ENCODE data around the gene FSCN2.

The FSCN2 gene

DNA sequence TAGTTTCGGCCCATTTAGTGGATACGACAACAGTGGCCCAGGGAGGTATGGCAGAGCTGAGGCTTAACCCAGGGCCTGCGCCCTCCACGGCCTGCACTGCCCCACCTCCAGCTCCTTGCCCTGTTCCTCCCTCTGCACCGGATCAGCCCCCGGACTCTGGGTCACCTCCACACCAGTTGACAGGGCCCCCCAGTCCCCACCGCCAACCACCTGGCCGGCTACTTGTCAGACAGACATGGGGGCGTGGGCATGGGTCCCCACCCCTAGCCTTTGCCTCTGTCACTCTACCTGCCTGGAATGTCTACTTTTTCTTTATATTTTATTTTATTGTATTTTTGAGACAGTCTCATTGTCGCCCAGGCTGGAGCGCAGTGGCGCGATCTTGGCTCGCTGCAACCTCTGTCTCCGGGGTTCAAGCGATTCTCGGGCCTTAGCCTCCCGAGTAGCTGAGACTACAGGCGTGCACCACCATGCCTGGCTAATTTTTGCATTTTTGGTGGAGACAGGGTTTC, 12.6 kb upstream of the FSCN2 start:
- H3K27ac ChIP-seq: peak overlapping the region; percentile 100
- TF ChIP-seq, protein P1, sequence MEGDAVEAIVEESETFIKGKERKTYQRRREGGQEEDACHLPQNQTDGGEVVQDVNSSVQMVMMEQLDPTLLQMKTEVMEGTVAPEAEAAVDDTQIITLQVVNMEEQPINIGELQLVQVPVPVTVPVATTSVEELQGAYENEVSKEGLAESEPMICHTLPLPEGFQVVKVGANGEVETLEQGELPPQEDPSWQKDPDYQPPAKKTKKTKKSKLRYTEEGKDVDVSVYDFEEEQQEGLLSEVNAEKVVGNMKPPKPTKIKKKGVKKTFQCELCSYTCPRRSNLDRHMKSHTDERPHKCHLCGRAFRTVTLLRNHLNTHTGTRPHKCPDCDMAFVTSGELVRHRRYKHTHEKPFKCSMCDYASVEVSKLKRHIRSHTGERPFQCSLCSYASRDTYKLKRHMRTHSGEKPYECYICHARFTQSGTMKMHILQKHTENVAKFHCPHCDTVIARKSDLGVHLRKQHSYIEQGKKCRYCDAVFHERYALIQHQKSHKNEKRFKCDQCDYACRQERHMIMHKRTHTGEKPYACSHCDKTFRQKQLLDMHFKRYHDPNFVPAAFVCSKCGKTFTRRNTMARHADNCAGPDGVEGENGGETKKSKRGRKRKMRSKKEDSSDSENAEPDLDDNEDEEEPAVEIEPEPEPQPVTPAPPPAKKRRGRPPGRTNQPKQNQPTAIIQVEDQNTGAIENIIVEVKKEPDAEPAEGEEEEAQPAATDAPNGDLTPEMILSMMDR (conservative IDR thresholded peaks at IDR 0.05): no peak

DNA sequence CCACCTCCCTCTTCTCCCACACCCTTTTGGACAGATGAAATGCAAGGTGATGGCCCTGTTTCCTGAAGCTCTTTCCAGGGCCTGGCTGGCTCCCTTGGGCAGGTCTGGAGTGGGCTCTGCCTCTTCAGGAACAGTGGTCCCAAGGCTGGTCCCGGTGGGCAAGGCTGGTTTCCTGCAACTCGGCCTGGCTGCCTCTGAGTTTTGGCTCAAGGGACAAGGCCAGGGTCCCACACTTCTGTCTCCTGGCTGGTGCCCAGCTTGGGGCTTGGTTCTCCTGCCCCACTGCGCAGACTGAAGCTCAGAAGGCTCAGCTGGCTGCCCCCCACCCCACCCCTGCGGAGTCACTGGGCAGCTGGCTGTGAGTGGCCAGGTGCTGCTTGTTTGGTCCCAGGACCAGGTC, 11.7 kb upstream of the FSCN2 start:
- TF ChIP-seq, protein P1 (conservative IDR thresholded peaks at IDR 0.05): no peak
- peak overlapping the region; percentile 100 for H3K27ac ChIP-seq

DNA sequence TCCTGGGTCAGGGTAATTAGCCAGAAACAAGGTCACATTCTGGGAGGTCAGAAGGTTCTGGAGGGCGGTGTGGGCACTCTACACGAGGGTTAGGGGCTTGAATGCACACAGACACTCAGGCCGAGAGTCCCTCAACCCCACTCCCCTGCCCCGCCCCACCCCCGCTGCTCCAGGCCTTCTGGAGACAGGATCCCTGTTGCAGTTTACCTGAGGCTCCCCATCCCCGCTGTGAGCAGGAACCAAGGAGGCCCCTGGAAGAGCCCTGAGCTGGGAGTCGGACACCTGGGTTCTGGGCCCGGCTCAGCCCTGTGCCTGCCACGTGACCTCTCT, 11.2 kb upstream of the FSCN2 start:
- H3K27ac ChIP-seq: peak overlapping the region; percentile 100

DNA sequence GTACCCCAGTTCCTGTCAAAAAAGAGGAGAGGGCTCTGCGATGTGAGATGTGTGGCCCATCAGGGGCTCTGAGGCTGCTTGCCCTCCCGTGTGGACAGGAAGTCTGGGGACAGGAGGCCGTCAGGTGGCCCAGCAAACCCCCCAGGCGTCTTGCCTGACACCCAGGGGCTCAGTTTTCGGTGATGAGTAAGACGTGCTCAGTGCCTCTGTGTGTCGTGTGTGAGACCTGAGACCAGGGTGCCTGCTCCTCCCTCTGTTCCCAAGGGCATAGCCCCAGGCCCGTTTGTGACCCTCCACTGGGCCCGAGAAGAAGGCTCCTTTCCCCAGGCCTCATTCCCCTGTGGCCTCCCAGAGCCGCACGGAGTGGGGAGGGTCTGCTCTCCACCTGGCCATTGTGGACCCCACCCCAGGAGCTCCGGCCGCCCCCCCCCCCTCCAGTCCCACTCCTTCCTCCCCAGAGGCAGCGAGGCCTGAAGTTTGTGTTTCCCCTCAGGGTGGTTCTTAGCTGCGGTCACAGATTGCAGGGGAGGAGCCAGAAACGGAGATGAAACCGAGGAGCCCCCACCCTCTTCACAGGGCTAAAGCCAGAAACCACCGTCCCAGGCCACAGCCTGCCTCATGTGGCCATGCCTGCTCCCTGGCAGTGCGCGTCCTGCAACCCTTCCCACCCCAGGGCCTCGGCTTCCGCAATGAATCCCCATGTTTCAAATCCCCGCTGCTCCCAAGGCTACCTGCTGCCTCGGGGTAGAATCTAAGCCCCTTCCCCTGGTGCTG, 10.7 kb upstream of the FSCN2 start:
- peak overlapping the region; percentile 100 for H3K27ac ChIP-seq
- TF ChIP-seq, protein P1 (conservative IDR thresholded peaks at IDR 0.05): no peak

More for the DNA sequence above, 11.2 kb upstream of the FSCN2 start:
- TF ChIP-seq, protein P1 (conservative IDR thresholded peaks at IDR 0.05): no peak

DNA sequence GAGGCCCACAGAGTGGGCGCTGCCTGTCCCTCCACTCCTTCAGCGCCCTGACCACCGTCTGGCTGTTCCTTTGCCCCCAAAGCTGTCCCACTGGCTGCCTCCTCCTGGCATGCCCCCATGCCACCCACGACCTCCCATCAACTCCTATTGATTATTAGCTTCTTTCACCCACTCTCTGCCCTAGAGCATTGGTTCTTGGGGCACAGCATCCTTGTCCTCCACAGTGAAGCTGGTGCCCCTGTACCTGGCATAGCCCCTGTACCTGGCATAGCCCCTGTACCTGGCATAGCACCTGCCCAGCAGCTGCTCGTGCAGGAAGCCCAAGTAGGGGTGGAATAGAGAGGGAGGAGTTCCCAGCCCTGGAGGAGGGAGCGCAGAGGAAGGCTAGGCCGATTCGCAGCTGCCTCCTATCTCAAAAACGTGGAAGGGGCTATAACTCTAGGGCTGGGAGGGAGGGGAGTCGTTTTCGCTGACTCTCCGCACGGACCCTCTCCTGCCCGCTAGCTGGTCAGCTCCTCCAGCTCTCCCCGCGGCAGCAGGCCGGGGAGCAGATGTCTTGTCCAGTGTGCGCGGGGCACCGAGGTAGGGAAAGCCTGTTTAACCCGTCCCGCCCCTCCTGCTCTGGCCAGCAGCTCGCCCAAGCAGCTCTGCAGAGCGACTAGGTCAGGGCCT, 9.9 kb upstream of the FSCN2 start:
- peak overlapping the region; percentile 100 for H3K27ac ChIP-seq
- TF ChIP-seq, protein P1 (conservative IDR thresholded peaks at IDR 0.05): no peak

DNA sequence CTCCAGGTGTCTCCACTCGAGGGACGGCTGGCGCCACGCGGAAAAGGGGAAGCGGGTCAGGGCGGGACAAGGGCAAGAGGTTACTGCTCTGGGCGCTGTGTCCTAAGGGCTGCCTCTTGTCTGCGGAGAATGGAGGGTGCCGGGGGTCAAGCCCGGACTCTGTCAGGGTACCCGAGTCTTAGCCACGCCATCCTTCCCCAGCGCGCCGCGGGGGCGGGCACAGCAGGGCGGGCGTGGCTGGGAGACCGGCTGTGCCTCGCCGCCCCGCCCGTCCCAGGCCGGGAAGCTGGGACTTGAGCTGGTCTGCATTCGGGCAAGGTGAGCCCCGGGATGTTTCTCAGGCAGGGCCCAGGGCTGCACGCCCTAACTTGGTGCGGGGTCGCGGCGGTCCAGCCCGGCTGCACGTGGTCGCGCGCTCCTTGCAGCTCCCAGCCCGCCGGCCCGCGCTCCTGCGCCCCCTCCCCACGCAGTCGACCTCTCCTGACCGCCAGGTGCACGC, 9.3 kb upstream of the FSCN2 start:
- H3K27ac ChIP-seq: peak overlapping the region; percentile 100
- TF ChIP-seq, protein P1 (conservative IDR thresholded peaks at IDR 0.05): no peak

DNA sequence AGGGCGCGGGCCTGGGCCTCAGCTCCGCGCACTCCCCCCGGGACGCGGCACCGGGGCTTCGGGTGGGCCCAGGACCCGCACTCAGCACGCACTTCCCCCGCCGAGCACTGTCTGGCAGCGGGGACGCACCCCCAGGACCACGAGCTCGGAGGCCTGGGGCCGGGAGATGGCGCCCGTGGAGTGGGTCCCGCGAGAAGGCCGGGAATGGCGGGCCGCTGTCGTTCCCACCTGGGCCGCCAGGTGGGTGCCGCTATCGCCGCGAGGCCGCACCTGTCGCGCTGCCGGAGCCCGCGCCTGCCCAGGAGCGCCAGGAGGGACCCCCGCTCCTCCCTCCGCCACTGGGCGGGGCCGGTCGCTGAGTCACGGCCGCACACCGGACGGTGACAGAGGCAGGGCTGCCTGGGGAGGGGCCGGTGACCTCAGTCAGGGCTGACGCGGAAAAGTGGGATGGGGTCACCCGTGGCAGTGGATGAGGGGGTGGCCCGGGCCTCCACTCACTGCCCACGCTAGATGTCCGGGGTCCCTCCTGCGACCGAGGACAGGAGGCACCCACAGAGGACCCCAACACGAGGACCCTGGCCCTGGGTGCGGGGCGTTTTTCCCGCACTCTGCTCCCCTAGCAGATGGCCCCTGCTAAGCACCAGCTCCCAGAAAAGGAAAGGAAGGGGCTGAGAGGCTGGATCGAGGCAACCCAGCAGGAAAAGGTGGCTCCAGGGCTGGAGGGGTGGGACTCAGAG, 8.7 kb upstream of the FSCN2 start:
- TF ChIP-seq, protein P1 (conservative IDR thresholded peaks at IDR 0.05): peak; percentile 89
- peak overlapping the region; percentile 100 for H3K27ac ChIP-seq
